Panc1 (cell line): ENCODE results near the gene AGBL5. TPM values are rescaled to one million over a fixed set of nuclear protein-coding genes. Genes with fewer than 3 reads are reported as not detected.
"Not testable (repeated sequence)": the region's sequence is repeated elsewhere in the genome, so short reads cannot be mapped to it uniquely, and the experiment has no call there.

Experiments used
- ATAC-seq: fragments of 200-7000 bp; cut with Tn5 transposase; 2 replicates; pipeline ENCODE4 v1.9.1; 2020; ENCODE audit warnings: mild to moderate bottlenecking, moderate library complexity
- BruUV-seq: library from RNA; stranded (reverse); fragments of 400-500 nt; replicated peaks from 2 replicates; lab custom pipeline; 2021; lab: Mats Ljungman, UMichigan
- CTCF ChIA-PET: fragments of 300-600 bp; sonication (Branson Sonifier 250); formaldehyde crosslinking; loops from one replicate; lab custom pipeline; 2022; ENCODE audit warnings: antibody characterized with exemption; lab: Charles Lee
- POLR2A ChIA-PET: fragments of 300-600 bp; sonication (Branson Sonifier 250); formaldehyde crosslinking; loops from one replicate; lab custom pipeline; 2022; ENCODE audit warnings: antibody characterized with exemption; lab: Charles Lee
- DNase-seq: peaks from one replicate; pipeline ENCODE4 v3.0.0-alpha.2; 2010; ENCODE audit warnings: low read depth, low spot score
- H3K27ac ChIP-seq: 2 replicates; pipeline ENCODE4 v1.5.1; 2011; ENCODE audit warnings: mild to moderate bottlenecking, low read length, inconsistent platforms
- H3K27me3 ChIP-seq: fragments of 200-500 bp; sonication (Bioruptor generic); 2 replicates; pipeline ENCODE4 v1.6.0; 2014; ENCODE audit warnings: low read length, inconsistent platforms; ENCODE audit not compliant: control insufficient read depth, insufficient read depth
- H3K36me3 ChIP-seq: fragments of 200-500 bp; sonication (Bioruptor generic); 2 replicates; pipeline ENCODE4 v1.5.1; 2014; ENCODE audit warnings: inconsistent platforms, mild to moderate bottlenecking, low read length, moderate library complexity; ENCODE audit not compliant: control insufficient read depth, insufficient read depth
- H3K4me1 ChIP-seq: 2 replicates; pipeline ENCODE4 v1.5.1; 2011; ENCODE audit warnings: inconsistent platforms, mild to moderate bottlenecking, low read length, moderate library complexity; ENCODE audit not compliant: control insufficient read depth, insufficient read depth
- H3K4me3 ChIP-seq, 2 experiments: 2 replicates each; pipeline ENCODE4 v1.5.1; 2011 to 2012; ENCODE audit warnings: low read depth in 2 of 2, low read length in 2 of 2, mild to moderate bottlenecking in 2 of 2, inconsistent platforms in 1 of 2, moderate library complexity in 1 of 2
- H3K9me3 ChIP-seq: fragments of 200-500 bp; sonication (Bioruptor generic); 2 replicates; pipeline ENCODE4 v1.5.1; 2014; ENCODE audit warnings: low read depth, mild to moderate bottlenecking, inconsistent platforms, low read length, moderate library complexity; ENCODE audit not compliant: control insufficient read depth, insufficient read depth
- CTCF ChIP-seq: fragments of 450-650 bp; IDR thresholded peaks from 2 replicates; pipeline ENCODE4 v1.5.1; 2017; ENCODE audit warnings: mild to moderate bottlenecking
- POLR2AphosphoS5 ChIP-seq: IDR thresholded peaks from 2 replicates; pipeline ENCODE4 v1.6.1; 2012; ENCODE audit warnings: mild to moderate bottlenecking, low read depth, low read length, moderate library complexity
- SIN3A ChIP-seq: IDR thresholded peaks from 2 replicates; pipeline ENCODE4 v1.6.1; 2012; ENCODE audit warnings: low read depth, mild to moderate bottlenecking, low read length, moderate library complexity, borderline replicate concordance; ENCODE audit not compliant: insufficient read depth
- TCF7L2 ChIP-seq: IDR thresholded peaks from 2 replicates; pipeline ENCODE4 v1.6.1; 2011; ENCODE audit warnings: mild to moderate bottlenecking, low read depth, low read length, inconsistent platforms
- in situ Hi-C: cut with HindIII; loops from 2 replicates; pipeline ENCODE4 v1.10.0; 2016; ENCODE audit warnings: low sequenced_read_pairs, low pct_unique_long_range_greater_than_20kb
- intact Hi-C: fragments of 100-400 bp; cut with micrococcal nuclease; formaldehyde crosslinking; loops from one replicate; pipeline ENCODE4 v1.10.0; 2022; ENCODE audit not compliant: unreplicated experiment
- total RNA-seq: library from RNA; stranded (reverse); gene quantifications from one replicate; pipeline ENCODE4 v1.2.1, GENCODE V29; 2021; ENCODE audit not compliant: unreplicated experiment
- TF ChIP-seq, protein P1 (sequence below), 2 experiments: IDR thresholded peaks; 2 replicates each; pipeline ENCODE4 v1.6.1; 2011 to 2012; ENCODE audit warnings: low read depth in 2 of 2, control low read depth in 1 of 2, low read length in 1 of 2, mild to moderate bottlenecking in 1 of 2, moderate library complexity in 1 of 2; ENCODE audit not compliant: insufficient read depth in 1 of 2

Gene AGBL5
- total RNA-seq, 1 experiment from 2014 or later, result 55.6 TPM

- Histone ChIP-seq H3K4me1 (no peaks in the 10 kb centered on the region), H3K27ac (no peak overlapping the region), H3K4me3 (no peak overlapping the region), H3K27me3 (no peaks in the 10 kb centered on the region), H3K36me3 (no peaks in the 10 kb centered on the region), H3K9me3 (no peaks in the 10 kb centered on the region)
- ChIA-PET POLR2A (interaction anchor here (0.6 to 0.7 kb wide), 3 partner anchors 30 to 201 kb away, joined by 3 read pairs; no protein-coding TSS in a partner anchor), CTCF (interaction anchor here (0.7 kb wide), 1 partner anchor 61 kb away, joined by 3 read pairs; no protein-coding TSS in a partner anchor)
- in situ Hi-C loops (no loop called here), intact Hi-C loops (no loop called here)
- no TSS peak for BruUV-seq
- ATAC-seq (no peak), DNase-seq (no peak)
- TF ChIP-seq SIN3A (no peak), CTCF (no peak), TCF7L2 (no peak), POLR2AphosphoS5 (no peak)
- TF ChIP-seq, protein P1, sequence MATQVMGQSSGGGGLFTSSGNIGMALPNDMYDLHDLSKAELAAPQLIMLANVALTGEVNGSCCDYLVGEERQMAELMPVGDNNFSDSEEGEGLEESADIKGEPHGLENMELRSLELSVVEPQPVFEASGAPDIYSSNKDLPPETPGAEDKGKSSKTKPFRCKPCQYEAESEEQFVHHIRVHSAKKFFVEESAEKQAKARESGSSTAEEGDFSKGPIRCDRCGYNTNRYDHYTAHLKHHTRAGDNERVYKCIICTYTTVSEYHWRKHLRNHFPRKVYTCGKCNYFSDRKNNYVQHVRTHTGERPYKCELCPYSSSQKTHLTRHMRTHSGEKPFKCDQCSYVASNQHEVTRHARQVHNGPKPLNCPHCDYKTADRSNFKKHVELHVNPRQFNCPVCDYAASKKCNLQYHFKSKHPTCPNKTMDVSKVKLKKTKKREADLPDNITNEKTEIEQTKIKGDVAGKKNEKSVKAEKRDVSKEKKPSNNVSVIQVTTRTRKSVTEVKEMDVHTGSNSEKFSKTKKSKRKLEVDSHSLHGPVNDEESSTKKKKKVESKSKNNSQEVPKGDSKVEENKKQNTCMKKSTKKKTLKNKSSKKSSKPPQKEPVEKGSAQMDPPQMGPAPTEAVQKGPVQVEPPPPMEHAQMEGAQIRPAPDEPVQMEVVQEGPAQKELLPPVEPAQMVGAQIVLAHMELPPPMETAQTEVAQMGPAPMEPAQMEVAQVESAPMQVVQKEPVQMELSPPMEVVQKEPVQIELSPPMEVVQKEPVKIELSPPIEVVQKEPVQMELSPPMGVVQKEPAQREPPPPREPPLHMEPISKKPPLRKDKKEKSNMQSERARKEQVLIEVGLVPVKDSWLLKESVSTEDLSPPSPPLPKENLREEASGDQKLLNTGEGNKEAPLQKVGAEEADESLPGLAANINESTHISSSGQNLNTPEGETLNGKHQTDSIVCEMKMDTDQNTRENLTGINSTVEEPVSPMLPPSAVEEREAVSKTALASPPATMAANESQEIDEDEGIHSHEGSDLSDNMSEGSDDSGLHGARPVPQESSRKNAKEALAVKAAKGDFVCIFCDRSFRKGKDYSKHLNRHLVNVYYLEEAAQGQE (IDR thresholded peaks at IDR 0.05; ENCODE audit: insufficient read depth in 1 of 2, low read depth in 2 of 2, low read length in 1 of 2), result no peak
These were observed 56.8 kb downstream of the AGBL5 start for GRCh38 chr2:27108221-27108620.

GRCh38 chr2:27109083-27109482 lies 57.6 kb downstream of the AGBL5 start:
- no peaks in the 10 kb centered on the region for H3K4me1 ChIP-seq
- TF ChIP-seq SIN3A (no peak), POLR2AphosphoS5 (no peak), TCF7L2 (no peak), CTCF (no peak)
- TF ChIP-seq, protein P1 (IDR thresholded peaks at IDR 0.05; ENCODE audit: insufficient read depth in 1 of 2, low read depth in 2 of 2, low read length in 1 of 2), result no peak
- no peaks in the 10 kb centered on the region for H3K9me3 ChIP-seq
- ATAC-seq (no peak), DNase-seq (no peak)
- H3K4me3 ChIP-seq, result no peak overlapping the region
- intact Hi-C loops (no loop called here), in situ Hi-C loops (no loop called here)
- no peaks in the 10 kb centered on the region for H3K27me3 ChIP-seq
- no TSS peak for BruUV-seq
- ChIA-PET POLR2A (interaction anchor here (0.6 to 0.7 kb wide), 2 partner anchors 63 to 200 kb away, joined by 3 read pairs; no protein-coding TSS in a partner anchor), CTCF (interaction anchor here (0.7 kb wide), 1 partner anchor 61 kb away, joined by 3 read pairs; no protein-coding TSS in a partner anchor)
- no peaks in the 10 kb centered on the region for H3K36me3 ChIP-seq
- no peak overlapping the region for H3K27ac ChIP-seq

GRCh38 chr2:27110603-27111352 lies 59.3 kb downstream of the AGBL5 start:
- ATAC-seq, CTCF ChIA-PET, POLR2A ChIA-PET: not testable (repeated sequence)

More at GRCh38 chr2:27110603-27111352, 59.3 kb downstream of the AGBL5 start:
- DNase-seq, H3K27ac ChIP-seq, intact Hi-C loops, H3K4me1 ChIP-seq, H3K9me3 ChIP-seq, in situ Hi-C loops, H3K4me3 ChIP-seq, BruUV-seq, H3K27me3 ChIP-seq, H3K36me3 ChIP-seq: not testable (repeated sequence)
